Testis (tissue), 3 donors: ENCODE results near the gene RGMA. TPM values are rescaled to one million over a fixed set of nuclear protein-coding genes. Genes with fewer than 3 reads are reported as not detected.
A peak's percentile ranks its signal among the peaks of the same experiment; 100 is the strongest.

Experiments used
- DNase-seq: peaks from one replicate; pipeline ENCODE4 v3.0.0-alpha.2; 2019
- H3K27ac ChIP-seq, 2 donors: fragments of 200-600 bp; sonication (generic); one replicate each; pipeline ENCODE4 v1.5.1; 2019
- H3K27me3 ChIP-seq: fragments of 200-600 bp; sonication (generic); one replicate; pipeline ENCODE4 v1.5.1; 2019
- H3K36me3 ChIP-seq: fragments of 200-600 bp; sonication (generic); one replicate; pipeline ENCODE4 v1.5.1; 2017; ENCODE audit warnings: low read depth; ENCODE audit errors: missing control alignments
- H3K4me1 ChIP-seq: fragments of 200-600 bp; sonication (generic); one replicate; pipeline ENCODE4 v1.5.1; 2019
- H3K4me3 ChIP-seq, 2 donors: fragments of 200-600 bp; sonication (generic); one replicate each; pipeline ENCODE4 v1.5.1; 2017 to 2019
- H3K9me3 ChIP-seq: fragments of 200-600 bp; sonication (generic); one replicate; pipeline ENCODE4 v1.5.1; 2017
- CTCF ChIP-seq, 3 experiments: fragments of 450-650 bp in 2 of 3; fragments of 200-600 bp in 1 of 3; sonication (generic) in 1 of 3; IDR thresholded peaks; one replicate each; pipeline ENCODE4 v1.5.1; 2016 to 2019; ENCODE audit warnings: antibody characterized with exemption in 3 of 3, mild to moderate bottlenecking in 2 of 3, moderate library complexity in 1 of 3
- POLR2A ChIP-seq: fragments of 450-650 bp; IDR thresholded peaks from one replicate; pipeline ENCODE4 v1.6.1; 2017; ENCODE audit warnings: antibody characterized with exemption, mild to moderate bottlenecking, moderate library complexity
- WGBS, 2 donors: methylation state at CpG; one replicate each; pipeline ENCODE4 v1.1.5; 2018; 5-methylcytosine and 5-hydroxymethylcytosine counted together
- intact Hi-C: fragments of 100-400 bp; cut with DNase I; formaldehyde crosslinking; loops from one replicate; pipeline ENCODE4 v1.15.1; 2023; ENCODE audit warnings: low total_unique reads
- polyA plus RNA-seq: library from polyadenylated mRNA; stranded (reverse); fragments of 350-450 nt; fragmentation: Illumina TruSeq; extraction: RNeasy Lipid Tissue Mini Kit (QIAGEN cat#74804); gene quantifications from one replicate; pipeline ENCODE4 v1.2.3, GENCODE V29; 2014; ENCODE audit warnings: low read depth, low replicate concordance; ENCODE audit not compliant: insufficient read depth
- total RNA-seq, 2 donors: library from RNA; depleted of rRNA; stranded (reverse); fragments of >200 nt; gene quantifications; one replicate each; pipeline ENCODE4 v1.2.3, GENCODE V29; 2016

Gene RGMA
- total and polyA plus RNA-seq, 3 donors from 2014 or later, result 53.7 to 120 (median 65.4) TPM

GRCh38 chr15:93088200-93088980 lies 621 bp downstream of the RGMA start:
- H3K27ac ChIP-seq, result peak overlapping the region; percentile 81 to 92
- no peaks in the 10 kb centered on the region for H3K27me3 ChIP-seq
- TF ChIP-seq CTCF (IDR thresholded peaks at IDR 0.05) (no peak), POLR2A (no peak)
- H3K4me1 ChIP-seq, result peaks cover 14% of the 10 kb centered on the region
- DNase-seq, result peak; percentile 41
- WGBS, 2 donors, result 1 to 2% methylated on average over 27 to 67 of the region's 85 CpGs
- no peaks in the 10 kb centered on the region for H3K36me3 ChIP-seq
- no peaks in the 10 kb centered on the region for H3K9me3 ChIP-seq
- intact Hi-C loops, result no loop called here
- peak overlapping the region; percentile 75 for H3K4me3 ChIP-seq

- 0 to 1% methylated on average over 14 of the region's 14 CpGs for WGBS, 2 donors
These were observed 1.2 kb downstream of the RGMA start for GRCh38 chr15:93087825-93088199.

GRCh38 chr15:93086791-93087190 lies 2.2 kb downstream of the RGMA start:
- Histone ChIP-seq H3K4me3 (peak overlapping the region in 1 of 2 donors; percentile 75), H3K9me3 (no peaks in the 10 kb centered on the region), H3K4me1 (peaks cover 14% of the 10 kb centered on the region), H3K36me3 (no peaks in the 10 kb centered on the region), H3K27ac (peak overlapping the region in 1 of 2 donors; percentile 18), H3K27me3 (no peaks in the 10 kb centered on the region)
- TF ChIP-seq CTCF (IDR thresholded peaks at IDR 0.05) (no peak), POLR2A (no peak)
- intact Hi-C loops, result no loop called here
- WGBS, 2 donors, result 46 to 55% methylated on average over 2 of the region's 2 CpGs
- no peak for DNase-seq

More at GRCh38 chr15:93087825-93088199, 1.2 kb downstream of the RGMA start:
- intact Hi-C loops, result no loop called here
- Histone ChIP-seq H3K36me3 (no peaks in the 10 kb centered on the region), H3K4me1 (peaks cover 14% of the 10 kb centered on the region), H3K4me3 (peak overlapping the region; percentile 75), H3K27me3 (no peaks in the 10 kb centered on the region), H3K27ac (peak overlapping the region; percentile 81 to 92), H3K9me3 (no peaks in the 10 kb centered on the region)
- TF ChIP-seq POLR2A (no peak), CTCF (IDR thresholded peaks at IDR 0.05) (peak; percentile 75 to 95 (median 93))
- DNase-seq, result peak; percentile 89

GRCh38 chr15:93085692-93086091 lies 3.3 kb downstream of the RGMA start:
- Histone ChIP-seq H3K4me1 (peaks cover 10% of the 10 kb centered on the region), H3K9me3 (no peaks in the 10 kb centered on the region), H3K4me3 (no peak overlapping the region), H3K36me3 (no peaks in the 10 kb centered on the region), H3K27me3 (no peaks in the 10 kb centered on the region), H3K27ac (peak overlapping the region in 1 of 2 donors; percentile 36)
- WGBS, 2 donors, result 57 to 71% methylated on average over 1 of the region's 1 CpG
- TF ChIP-seq CTCF (IDR thresholded peaks at IDR 0.05), result no peak
- no peak for TF ChIP-seq POLR2A
- DNase-seq, result no peak
- intact Hi-C loops, result no loop called here

- DNase-seq, result no peak
- H3K4me1 ChIP-seq, result peaks cover 4% of the 10 kb centered on the region
- H3K9me3 ChIP-seq, result no peaks in the 10 kb centered on the region
- no peak overlapping the region for H3K4me3 ChIP-seq
- WGBS, 2 donors, result 68 to 72% methylated on average over 3 of the region's 3 CpGs
- intact Hi-C loops, result no loop called here
- no peaks in the 10 kb centered on the region for H3K36me3 ChIP-seq
- no peaks in the 10 kb centered on the region for H3K27me3 ChIP-seq
- TF ChIP-seq CTCF (IDR thresholded peaks at IDR 0.05), result no peak
- no peak for TF ChIP-seq POLR2A
- H3K27ac ChIP-seq, result no peak overlapping the region
These were observed 6.2 kb downstream of the RGMA start for GRCh38 chr15:93082861-93083260.
